Lower leg skin (tissue), 4 donors: ENCODE data around the gene STARD13. TPM values are rescaled to one million over a fixed set of nuclear protein-coding genes. Genes with fewer than 3 reads are reported as not detected.

ENCODE experiments used
- DNase-seq, 2 donors: peaks; one replicate each; pipeline ENCODE4 v3.0.0-alpha.2; 2019; ENCODE audit warnings: low spot score in 2 of 2
- H3K4me3 ChIP-seq: fragments of 200-600 bp; sonication (generic); 2 replicates; pipeline ENCODE4 v1.5.1; 2017; ENCODE audit warnings: mild to moderate bottlenecking, low read depth; ENCODE audit not compliant: poor library complexity, severe bottlenecking
- CTCF ChIP-seq, 3 donors: fragments of 450-650 bp; IDR thresholded peaks; one replicate each; pipeline ENCODE4 v1.5.1; 2016; ENCODE audit warnings: antibody characterized with exemption in 3 of 3, mild to moderate bottlenecking in 3 of 3, moderate library complexity in 2 of 3
- POLR2A ChIP-seq, 2 donors: fragments of 450-650 bp; IDR thresholded peaks; one replicate each; pipeline ENCODE4 v1.6.1; 2016 to 2017; ENCODE audit warnings: antibody characterized with exemption in 2 of 2, mild to moderate bottlenecking in 1 of 2, moderate library complexity in 1 of 2
- WGBS, 2 donors: methylation state at CpG; one replicate each; pipeline ENCODE4 v1.1.5; 2018; 5-methylcytosine and 5-hydroxymethylcytosine counted together
- intact Hi-C: fragments of 100-400 bp; cut with DNase I; formaldehyde crosslinking; loops from one replicate; pipeline ENCODE4 v1.15.0; 2023; ENCODE audit warnings: low total_unique reads
- total RNA-seq, 4 donors: library from RNA; depleted of rRNA; stranded (reverse); fragments of >200 nt; gene quantifications; one replicate each; pipeline ENCODE4 v1.1.0, GENCODE V29; 2016

STARD13 gene
- total RNA-seq, 4 donors from 2014 or later = 15.7 to 22.5 (median 19.6) TPM

- no peak overlapping the region for H3K4me3 ChIP-seq
- DNase-seq = no peak
- intact Hi-C loops = no loop called here
- 91 to 92% methylated on average over 7 of the region's 7 CpGs for WGBS, 2 donors
- TF ChIP-seq POLR2A (IDR thresholded peaks at IDR 0.05) (no peak), CTCF (IDR thresholded peaks at IDR 0.05) (no peak)
Observed at GRCh38 chr13:33139780-33140535, 145.6 kb downstream of the STARD13 start.

- no peak overlapping the region for H3K4me3 ChIP-seq
- intact Hi-C loops = no loop called here
- TF ChIP-seq POLR2A (IDR thresholded peaks at IDR 0.05) = no peak
- no peak for TF ChIP-seq CTCF (IDR thresholded peaks at IDR 0.05)
- 58 to 85% methylated on average over 1 of the region's 1 CpG for WGBS, 2 donors
- DNase-seq = peak in 1 of 2 donors; percentile 76
Observed at GRCh38 chr13:33139184-33139583, 146.4 kb downstream of the STARD13 start.

DNA sequence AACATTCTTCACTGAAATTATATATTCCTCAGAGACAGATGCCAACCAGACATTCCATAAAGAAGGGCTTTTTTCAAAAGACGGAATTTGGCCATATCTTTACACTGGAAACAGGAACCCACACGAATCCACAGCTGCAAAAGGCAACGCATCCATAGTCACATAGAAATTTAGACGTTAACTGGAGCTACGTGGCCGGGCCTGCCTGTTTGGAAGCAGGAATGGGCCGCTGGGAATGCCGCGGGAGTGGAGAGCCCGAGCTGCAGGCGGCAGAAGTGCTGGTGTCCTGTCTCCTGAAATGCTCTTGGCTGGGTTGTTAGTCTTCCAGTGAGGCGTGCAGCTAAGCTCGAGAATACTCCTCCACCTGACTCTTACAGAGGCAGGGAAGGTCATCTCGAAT lies 147.1 kb downstream of the STARD13 start:
- H3K4me3 ChIP-seq = no peak overlapping the region
- intact Hi-C loops = no loop called here
- no peak for DNase-seq
- 77 to 81% methylated on average over 13 to 14 of the region's 14 CpGs for WGBS, 2 donors
- no peak for TF ChIP-seq POLR2A (IDR thresholded peaks at IDR 0.05)

- H3K4me3 ChIP-seq = no peak overlapping the region
- no peak for DNase-seq
- no peak for TF ChIP-seq POLR2A (IDR thresholded peaks at IDR 0.05)
- no peak for TF ChIP-seq CTCF (IDR thresholded peaks at IDR 0.05)
- intact Hi-C loops = no loop called here
- 81 to 88% methylated on average over 4 of the region's 4 CpGs for WGBS, 2 donors
Observed at GRCh38 chr13:33137721-33138120, 147.8 kb downstream of the STARD13 start.

DNA sequence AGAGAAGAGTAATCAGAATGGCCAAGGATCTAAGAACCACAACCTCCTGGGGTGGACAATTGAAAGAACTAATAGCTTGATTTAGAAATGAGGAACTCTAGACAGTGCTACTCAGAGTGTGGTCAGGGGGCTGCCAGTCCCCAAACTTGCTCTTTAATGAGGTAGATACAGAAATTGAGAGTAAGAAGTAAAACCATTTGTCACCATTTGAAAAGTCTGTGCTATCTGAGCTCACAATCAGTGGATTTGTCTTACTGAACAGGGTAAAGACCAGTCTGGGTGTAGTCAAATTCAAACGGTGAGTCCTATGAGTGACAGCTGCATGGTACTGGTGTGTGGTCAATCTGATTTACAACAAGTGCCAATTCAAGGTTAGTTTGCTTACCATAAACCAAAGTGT lies 150.5 kb downstream of the STARD13 start:
- no peak overlapping the region for H3K4me3 ChIP-seq
- no peak for DNase-seq
- intact Hi-C loops = no loop called here
- WGBS, 2 donors = 87 to 96% methylated on average over 1 of the region's 1 CpG
- TF ChIP-seq CTCF (IDR thresholded peaks at IDR 0.05) (no peak), POLR2A (IDR thresholded peaks at IDR 0.05) (no peak)

- intact Hi-C loops = no loop called here
Observed at GRCh38 chr13:33134213-33134612, 151.3 kb downstream of the STARD13 start.

More at GRCh38 chr13:33134213-33134612, 151.3 kb downstream of the STARD13 start:
- WGBS, 2 donors = 61 to 78% methylated on average over 3 of the region's 3 CpGs
- no peak overlapping the region for H3K4me3 ChIP-seq
- DNase-seq = no peak
- TF ChIP-seq CTCF (IDR thresholded peaks at IDR 0.05) = no peak
- TF ChIP-seq POLR2A (IDR thresholded peaks at IDR 0.05) = no peak
